Caki2 (cell line): ENCODE data around the gene FAM131B. TPM values are rescaled to one million over a fixed set of nuclear protein-coding genes. Genes with fewer than 3 reads are reported as not detected.

ENCODE experiments used
- DNase-seq: peaks from one replicate; pipeline ENCODE4 v3.0.0-alpha.2; 2015; ENCODE audit warnings: low read depth
- in situ Hi-C: cut with HindIII; loops from 2 replicates; pipeline ENCODE4 v1.10.0; 2016; ENCODE audit warnings: low sequenced_read_pairs, low pct_unique_long_range_greater_than_20kb, mixed read lengths
- total RNA-seq: library from RNA; depleted of rRNA; stranded (reverse); fragments of >200 nt; shearing (Covaris generic); gene quantifications from 2 replicates; pipeline ENCODE4 v1.2.3, GENCODE V29; 2014; ENCODE audit warnings: low replicate concordance

The FAM131B gene
- total RNA-seq, 1 experiment from 2014 or later: 0.03 TPM

- in situ Hi-C loops: no loop called here
- no peak for DNase-seq
These were observed 23.6 kb upstream of the FAM131B start for GRCh38 chr7:143385891-143386781.

DNA sequence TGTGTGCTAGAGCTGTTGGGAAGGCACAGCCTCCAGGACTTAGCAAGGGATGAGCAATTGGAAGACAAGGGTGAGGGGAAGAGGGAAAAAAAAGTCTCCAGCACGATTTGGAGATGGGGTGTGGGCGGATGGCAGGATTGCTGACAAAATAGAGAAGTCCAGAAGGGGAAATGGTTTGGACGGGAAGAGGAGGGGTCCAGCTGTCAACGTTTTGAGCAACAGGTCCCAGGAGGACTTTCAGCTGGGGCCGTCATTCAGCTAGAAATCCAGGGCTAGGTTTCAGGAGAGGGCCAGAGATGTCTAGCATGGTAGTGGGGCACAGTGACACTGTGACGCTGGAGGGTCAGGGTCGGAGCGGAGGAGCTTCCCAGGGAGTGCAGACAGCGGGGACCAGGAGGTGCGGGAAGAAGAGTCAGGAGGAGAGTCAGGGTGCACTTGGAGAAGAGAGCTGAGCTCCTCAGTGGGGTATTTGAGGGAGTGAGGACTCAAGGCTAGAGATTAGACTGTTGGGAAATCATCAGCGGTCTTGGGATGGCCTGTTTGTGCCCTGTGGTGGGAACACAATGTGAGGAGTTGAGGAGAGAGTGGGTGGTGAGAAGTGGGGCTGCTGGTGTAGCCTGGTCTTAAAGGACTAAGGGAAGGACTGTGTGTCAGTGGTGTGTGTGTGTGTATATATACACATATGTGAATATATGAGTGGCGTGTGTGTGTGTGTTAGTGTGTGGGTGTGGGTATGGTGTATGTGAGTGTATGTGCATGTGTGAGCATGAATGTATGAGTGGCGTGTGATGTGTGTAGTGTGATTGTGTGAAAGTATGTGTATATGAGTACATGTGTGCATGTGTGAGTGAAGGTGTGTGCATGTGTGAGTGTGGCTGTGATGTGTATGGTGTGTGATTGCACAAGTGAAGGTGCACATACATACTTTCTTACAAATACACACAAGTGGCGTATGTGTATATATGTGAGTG, 22.4 kb upstream of the FAM131B start:
- DNase-seq: no peak
- in situ Hi-C loops: no loop called here

DNA sequence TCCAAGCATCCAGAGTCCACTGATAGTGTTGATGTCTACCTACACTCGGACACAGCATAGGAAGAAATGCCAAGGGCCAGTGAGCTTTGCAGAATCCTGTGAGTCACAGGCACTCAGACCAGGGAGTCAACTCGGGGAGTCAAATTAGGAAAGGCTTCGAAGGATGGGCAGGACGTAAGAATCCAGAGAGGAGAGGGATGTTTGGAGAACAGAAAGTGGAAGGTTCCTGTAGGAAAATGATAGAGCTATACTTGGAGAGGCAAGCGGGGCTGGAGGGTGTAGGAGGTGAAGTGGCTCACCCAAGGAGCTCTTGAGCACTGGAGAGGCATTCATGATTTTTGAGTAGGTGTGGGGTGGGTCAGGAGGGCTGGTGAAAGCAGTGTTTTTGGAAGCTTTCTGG, 21.6 kb upstream of the FAM131B start:
- in situ Hi-C loops: no loop called here
- DNase-seq: no peak

DNA sequence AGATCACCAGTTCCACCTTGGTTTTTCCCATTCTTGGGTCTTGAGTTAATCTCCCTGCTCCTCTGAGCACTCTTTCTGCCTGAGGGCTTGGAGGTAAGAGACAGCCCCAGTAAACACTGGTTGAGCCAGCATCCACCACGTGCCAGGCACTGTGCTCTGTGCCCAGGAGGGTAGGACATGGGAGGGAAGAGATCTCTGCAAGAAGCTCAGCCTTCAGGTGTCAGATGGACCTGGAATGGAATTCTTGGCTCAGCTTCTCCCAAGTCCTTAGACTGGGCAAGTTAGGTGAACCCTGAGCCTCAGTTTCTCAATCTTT, 21.1 kb upstream of the FAM131B start:
- DNase-seq: no peak
- in situ Hi-C loops: no loop called here

DNA sequence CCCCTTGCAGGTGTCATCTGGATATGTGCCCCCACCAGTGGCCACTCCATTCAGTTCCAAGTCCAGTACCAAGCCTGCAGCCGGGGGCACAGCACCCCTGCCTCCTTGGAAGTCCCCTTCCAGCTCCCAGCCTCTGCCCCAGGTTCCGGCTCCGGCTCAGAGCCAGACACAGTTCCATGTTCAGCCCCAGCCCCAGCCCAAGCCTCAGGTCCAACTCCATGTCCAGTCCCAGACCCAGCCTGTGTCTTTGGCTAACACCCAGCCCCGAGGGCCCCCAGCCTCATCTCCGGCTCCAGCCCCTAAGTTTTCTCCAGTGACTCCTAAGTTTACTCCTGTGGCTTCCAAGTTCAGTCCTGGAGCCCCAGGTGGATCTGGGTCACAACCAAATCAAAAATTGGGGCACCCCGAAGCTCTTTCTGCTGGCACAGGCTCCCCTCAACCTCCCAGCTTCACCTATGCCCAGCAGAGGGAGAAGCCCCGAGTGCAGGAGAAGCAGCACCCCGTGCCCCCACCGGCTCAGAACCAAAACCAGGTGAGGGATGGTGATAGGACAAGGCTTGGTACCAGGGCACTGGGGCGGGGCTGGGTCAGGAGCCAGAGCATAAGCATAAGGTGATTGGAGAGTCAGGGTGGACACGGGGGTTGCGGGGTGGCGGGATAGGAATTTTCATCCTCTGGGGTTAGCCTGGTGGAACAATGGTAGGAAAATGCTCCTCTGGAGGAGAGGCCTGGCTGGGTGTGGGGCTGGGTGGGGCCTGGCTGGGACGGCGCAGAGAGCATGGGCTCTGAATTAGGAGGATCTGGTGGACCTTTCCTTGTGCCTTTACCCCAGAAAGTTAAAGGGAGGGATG, 20.5 kb upstream of the FAM131B start:
- in situ Hi-C loops: no loop called here
- no peak for DNase-seq

DNA sequence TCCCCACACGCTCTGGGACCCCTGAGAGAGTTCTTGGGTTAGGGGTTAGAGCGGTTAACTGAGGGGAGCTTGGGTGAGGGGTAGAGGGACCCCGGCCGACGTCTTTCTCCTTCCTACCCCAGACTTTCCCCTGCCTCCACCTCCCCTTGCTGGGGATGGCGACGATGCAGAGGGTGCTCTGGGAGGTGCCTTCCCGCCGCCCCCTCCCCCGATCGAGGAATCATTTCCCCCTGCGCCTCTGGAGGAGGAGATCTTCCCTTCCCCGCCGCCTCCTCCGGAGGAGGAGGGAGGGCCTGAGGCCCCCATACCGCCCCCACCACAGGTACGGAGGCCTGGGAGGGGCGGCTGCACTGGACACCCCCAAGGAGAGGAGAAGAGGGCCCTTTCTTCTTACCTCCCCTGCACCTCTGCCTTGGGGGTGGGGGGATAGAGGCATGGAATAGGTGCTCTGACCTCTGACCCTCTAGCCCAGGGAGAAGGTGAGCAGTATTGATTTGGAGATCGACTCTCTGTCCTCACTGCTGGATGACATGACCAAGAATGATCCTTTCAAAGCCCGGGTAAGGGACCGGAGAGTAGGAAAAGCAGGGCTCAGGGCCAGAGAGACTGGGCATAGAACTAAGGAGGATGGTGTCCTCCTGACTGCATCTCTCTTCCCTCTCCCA, 19.7 kb upstream of the FAM131B start:
- no peak for DNase-seq
- in situ Hi-C loops: no loop called here

GRCh38 chr7:143381427-143382125, 19.1 kb upstream of the FAM131B start:
- in situ Hi-C loops: no loop called here

GRCh38 chr7:143380646-143381426, 18.3 kb upstream of the FAM131B start, which contains the start of gene ZYX:
Gene ZYX, plus strand, starts transcription at chr7:143381345. Its CDS starts 227 bp downstream, at chr7:143381572.
- in situ Hi-C loops: no loop called here
- DNase-seq: peak; percentile 79

More at GRCh38 chr7:143381427-143382125, 19.1 kb upstream of the FAM131B start:
- DNase-seq: no peak

DNA sequence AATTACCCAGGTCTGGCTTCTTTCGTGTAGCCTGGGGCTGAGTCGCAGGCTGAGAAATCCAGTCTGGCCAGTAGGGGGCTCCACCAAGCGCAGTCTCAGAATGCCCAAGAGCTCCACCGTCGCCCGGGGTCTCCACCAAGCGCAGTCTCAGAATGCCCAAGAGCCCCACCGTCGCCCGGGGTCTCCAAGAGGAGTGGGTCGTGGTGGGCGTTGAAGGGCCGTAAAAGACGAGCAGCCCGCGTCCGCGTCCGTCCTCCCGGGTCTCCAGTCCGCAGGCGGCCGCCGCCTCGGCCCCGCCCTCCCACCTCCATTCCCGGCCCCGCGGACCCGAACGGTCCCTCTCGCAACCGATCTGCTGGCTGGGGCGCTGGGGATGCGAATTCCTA, 17.7 kb upstream of the FAM131B start:
- DNase-seq: peak; percentile 81
- in situ Hi-C loops: no loop called here

DNA sequence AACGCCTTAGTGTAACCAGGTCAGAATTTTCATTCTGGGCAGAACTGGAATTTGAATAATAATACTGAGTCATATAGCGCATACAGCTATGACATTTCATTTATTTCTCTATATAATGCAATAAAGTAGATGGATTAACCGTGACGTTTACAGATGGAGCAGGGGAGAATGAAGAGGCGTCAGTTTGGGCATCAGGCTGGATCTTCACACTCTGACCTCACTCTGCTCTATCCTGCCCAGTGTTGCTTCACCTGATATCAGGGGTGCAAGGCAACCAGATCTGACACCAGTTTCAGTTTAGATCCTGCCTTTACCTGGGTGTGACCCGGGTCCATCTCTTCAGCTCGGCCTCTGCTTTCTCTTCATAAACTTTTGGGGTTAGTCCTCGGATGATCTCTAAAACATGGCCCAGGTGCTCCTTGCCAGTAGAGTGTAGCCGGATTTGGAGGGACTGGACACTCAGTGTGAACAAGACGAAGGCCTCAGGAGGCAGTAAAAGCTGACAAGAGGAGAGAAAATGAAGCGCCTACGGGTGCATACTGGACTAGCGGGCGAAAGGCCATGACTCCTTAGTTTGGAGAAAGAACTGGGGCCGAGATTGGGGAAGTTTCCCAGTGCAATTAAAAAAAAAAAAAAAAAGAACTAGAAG, 17.2 kb upstream of the FAM131B start:
- in situ Hi-C loops: no loop called here
- DNase-seq: no peak

GRCh38 chr7:143376396-143376795, 13.9 kb upstream of the FAM131B start:
- in situ Hi-C loops: no loop called here
- no peak for DNase-seq

- in situ Hi-C loops: no loop called here
- DNase-seq: no peak
These were observed 13.0 kb upstream of the FAM131B start for GRCh38 chr7:143375298-143376034.

GRCh38 chr7:143374561-143374960, 12.0 kb upstream of the FAM131B start:
- in situ Hi-C loops: no loop called here
- DNase-seq: no peak

GRCh38 chr7:143373255-143373794, 10.8 kb upstream of the FAM131B start:
- no peak for DNase-seq
- in situ Hi-C loops: no loop called here

GRCh38 chr7:143372070-143372469, 9.6 kb upstream of the FAM131B start:
- in situ Hi-C loops: no loop called here
- DNase-seq: no peak
